H9 (cell line): ENCODE data around the gene MRPS26. TPM values are rescaled to one million over a fixed set of nuclear protein-coding genes. Genes with fewer than 3 reads are reported as not detected.

ENCODE experiments used
- DNase-seq: peaks from one replicate; pipeline ENCODE4 v3.0.0-alpha.2; 2017
- H2AFZ ChIP-seq: one replicate; pipeline ENCODE4 v1.6.1; 2013; ENCODE audit warnings: mild to moderate bottlenecking, low read length, control low read depth, moderate library complexity
- H2AK5ac ChIP-seq: 2 replicates; pipeline ENCODE4 v1.6.1; 2013; ENCODE audit warnings: low read length, control low read depth, mixed read lengths; ENCODE audit not compliant: insufficient read length
- H2BK120ac ChIP-seq: one replicate; pipeline ENCODE4 v1.6.1; 2013; ENCODE audit warnings: low read depth, mild to moderate bottlenecking, low read length, control low read depth, inconsistent platforms; ENCODE audit not compliant: poor library complexity, severe bottlenecking
- H2BK12ac ChIP-seq: 2 replicates; pipeline ENCODE4 v1.6.1; 2013; ENCODE audit warnings: low read length, control low read depth, mixed read lengths, low read depth; ENCODE audit not compliant: insufficient read length
- H2BK15ac ChIP-seq: 2 replicates; pipeline ENCODE4 v1.6.1; 2013; ENCODE audit warnings: low read depth, low read length, control low read depth
- H2BK20ac ChIP-seq: one replicate; pipeline ENCODE4 v1.6.1; 2013; ENCODE audit warnings: low read depth, mild to moderate bottlenecking, low read length, control low read depth, inconsistent platforms; ENCODE audit not compliant: poor library complexity, severe bottlenecking
- H2BK5ac ChIP-seq: 2 replicates; pipeline ENCODE4 v1.6.1; 2013; ENCODE audit warnings: low read length, control low read depth, mixed read lengths; ENCODE audit not compliant: insufficient read length
- H3K14ac ChIP-seq: 2 replicates; pipeline ENCODE4 v1.6.1; 2013; ENCODE audit warnings: low read length, control low read depth; ENCODE audit not compliant: insufficient read depth
- H3K18ac ChIP-seq: 2 replicates; pipeline ENCODE4 v1.6.1; 2013; ENCODE audit warnings: low read depth, mild to moderate bottlenecking, mixed read lengths, low read length, control low read depth; ENCODE audit not compliant: insufficient read length
- H3K23ac ChIP-seq: 2 replicates; pipeline ENCODE4 v1.6.1; 2013; ENCODE audit warnings: low read length, control low read depth, mixed read lengths, low read depth; ENCODE audit not compliant: insufficient read length
- H3K23me2 ChIP-seq: 2 replicates; pipeline ENCODE4 v1.6.1; 2013; ENCODE audit warnings: low read depth, mild to moderate bottlenecking, mixed read lengths, low read length, control low read depth; ENCODE audit not compliant: insufficient read length, poor library complexity, severe bottlenecking
- H3K27ac ChIP-seq: 2 replicates; pipeline ENCODE4 v1.5.1; 2013; ENCODE audit warnings: low read length, control low read depth, mixed read lengths, low read depth; ENCODE audit not compliant: insufficient read length
- H3K27me3 ChIP-seq: 2 replicates; pipeline ENCODE4 v1.6.1; 2013; ENCODE audit warnings: low read length, control low read depth, inconsistent platforms; ENCODE audit not compliant: insufficient read depth
- H3K4ac ChIP-seq: 2 replicates; pipeline ENCODE4 v1.6.1; 2013; ENCODE audit warnings: low read depth, mild to moderate bottlenecking, control low read depth, inconsistent platforms, low read length, moderate library complexity
- H3K4me1 ChIP-seq: 2 replicates; pipeline ENCODE4 v1.6.1; 2013; ENCODE audit warnings: low read length, control low read depth, inconsistent platforms; ENCODE audit not compliant: insufficient read depth
- H3K4me2 ChIP-seq: 2 replicates; pipeline ENCODE4 v1.6.1; 2013; ENCODE audit warnings: low read length, control low read depth, mixed read lengths; ENCODE audit not compliant: insufficient read length, insufficient read depth
- H3K56ac ChIP-seq: 2 replicates; pipeline ENCODE4 v1.6.1; 2013; ENCODE audit warnings: low read depth, mild to moderate bottlenecking, mixed read lengths, low read length, control low read depth; ENCODE audit not compliant: insufficient read length
- H3K79me1 ChIP-seq: 2 replicates; pipeline ENCODE4 v1.6.1; 2013; ENCODE audit warnings: low read depth, mild to moderate bottlenecking, moderate library complexity, low read length, control low read depth, inconsistent platforms; ENCODE audit not compliant: insufficient read depth, poor library complexity, severe bottlenecking
- H3K79me2 ChIP-seq: 2 replicates; pipeline ENCODE4 v1.6.1; 2013; ENCODE audit warnings: low read length, control low read depth, inconsistent platforms; ENCODE audit not compliant: insufficient read depth
- H3K9ac ChIP-seq: 2 replicates; pipeline ENCODE4 v1.6.1; 2013; ENCODE audit warnings: low read length, control low read depth, mixed read lengths; ENCODE audit not compliant: insufficient read length; ENCODE audit errors: extremely low read depth
- H3K9me3 ChIP-seq: one replicate; pipeline ENCODE4 v1.6.1; 2013; ENCODE audit warnings: low read depth, low read length, inconsistent platforms; ENCODE audit not compliant: control insufficient read depth
- H3T11ph ChIP-seq: one replicate; pipeline ENCODE4 v1.6.1; 2013; ENCODE audit warnings: mild to moderate bottlenecking, low read length, control low read depth, inconsistent platforms
- H4K20me1 ChIP-seq: one replicate; pipeline ENCODE4 v1.6.1; 2013; ENCODE audit not compliant: control insufficient read depth, insufficient read length, insufficient read depth
- H4K5ac ChIP-seq: 2 replicates; pipeline ENCODE4 v1.6.1; 2013; ENCODE audit warnings: low read depth, mild to moderate bottlenecking, mixed read lengths, low read length, control low read depth; ENCODE audit not compliant: insufficient read length
- H4K8ac ChIP-seq: replicated peaks from 2 replicates; pipeline ENCODE4 v1.6.1; 2013; ENCODE audit warnings: low read length, control low read depth, mixed read lengths, low read depth; ENCODE audit not compliant: insufficient read length
- H4K91ac ChIP-seq: 2 replicates; pipeline ENCODE4 v1.6.1; 2013; ENCODE audit warnings: low read depth, mild to moderate bottlenecking, moderate library complexity, mixed read lengths, low read length, control low read depth; ENCODE audit not compliant: insufficient read length
- H3K27ac Mint-ChIP-seq, 3 experiments: 2 replicates in 2 of 3; 3 replicates in 1 of 3; pipeline ENCODE4 v1.8.0; 2020 to 2021; ENCODE audit warnings: mixed read lengths in 3 of 3, mild to moderate bottlenecking in 1 of 3, moderate library complexity in 1 of 3
- H3K27me3 Mint-ChIP-seq: 2 replicates; pipeline ENCODE4 v1.8.0; 2021; ENCODE audit warnings: low read depth, mild to moderate bottlenecking, moderate library complexity, mixed read lengths
- H3K36me3 Mint-ChIP-seq, 3 experiments: 2 replicates in 2 of 3; 3 replicates in 1 of 3; pipeline ENCODE4 v1.8.0; 2020 to 2021; ENCODE audit warnings: low read depth in 3 of 3, mixed read lengths in 3 of 3; ENCODE audit not compliant: insufficient read depth in 1 of 3
- H3K4me1 Mint-ChIP-seq, 2 experiments: 2 replicates each; pipeline ENCODE4 v1.8.0; 2020; ENCODE audit warnings: mixed read lengths in 2 of 2
- H3K4me3 Mint-ChIP-seq, 2 experiments: 2 replicates in 1 of 2; 3 replicates in 1 of 2; pipeline ENCODE4 v1.8.0; 2020 to 2021; ENCODE audit warnings: mild to moderate bottlenecking in 2 of 2, mixed read lengths in 2 of 2, moderate library complexity in 1 of 2
- H3K9me3 Mint-ChIP-seq, 2 experiments: 2 replicates in 1 of 2; 3 replicates in 1 of 2; pipeline ENCODE4 v1.8.0; 2020; ENCODE audit warnings: mild to moderate bottlenecking in 2 of 2, mixed read lengths in 2 of 2, moderate library complexity in 1 of 2
- WGBS: extraction: QIAGEN DNeasy Blood & Tissue Kit; methylation state at CpG from one replicate; pipeline ENCODE4 v1.1.7; 2013; ENCODE audit warnings: missing lambda C conversion rate, low lambda C conversion rate, mixed read lengths; ENCODE audit not compliant: insufficient read length; ENCODE audit errors: extremely low coverage; 5-methylcytosine and 5-hydroxymethylcytosine counted together
- total RNA-seq: library from RNA; stranded (reverse); gene quantifications from 2 replicates; pipeline ENCODE4 v1.2.1, GENCODE V29; 2021
- TF ChIP-seq, protein P1 (sequence below): fragments of 200-600 bp; sonication (generic); conservative IDR thresholded peaks from 3 replicates; pipeline ENCODE4 v1.8.0; 2021; ENCODE audit warnings: antibody characterized with exemption, mild to moderate bottlenecking

MRPS26 gene
- total RNA-seq, 1 experiment from 2014 or later = 97.6 TPM

- H2BK20ac ChIP-seq = no peak within 1 kb of the TSS
- peaks cover 13% of the 10 kb centered on the region for H3K23me2 ChIP-seq
- Mint-ChIP-seq H3K4me1 (peaks cover 22 to 24% of the 10 kb centered on the region in 2 experiments), H3K27me3 (no peaks in the 10 kb centered on the region; the same call in 1 of the 2 replicates), H3K9me3 (no peaks in the 10 kb centered on the region), H3K27ac (peak within 1 kb of the TSS in 1 of 3 experiments; percentile 73; a peak in 3 of 7 replicates), H3K4me3 (peak within 1 kb of the TSS in 1 of 2 experiments; percentile 29; a peak in 2 of 5 replicates), H3K36me3 (peaks cover 10 to 43% (median 40%) of the 10 kb centered on the region in 3 experiments)
- H2AK5ac ChIP-seq = no peak within 1 kb of the TSS
- H2BK12ac ChIP-seq = no peak within 1 kb of the TSS
- no peak within 1 kb of the TSS for H3K14ac ChIP-seq
- no peak within 1 kb of the TSS for H3K56ac ChIP-seq
- no peak within 1 kb of the TSS for H4K5ac ChIP-seq
- no peak within 1 kb of the TSS for H3K23ac ChIP-seq
- H4K91ac ChIP-seq = no peak within 1 kb of the TSS
- DNase-seq = no peak
- H3T11ph ChIP-seq = no peak within 1 kb of the TSS
- no peak within 1 kb of the TSS for H3K4me2 ChIP-seq
- no peaks in the 10 kb centered on the region for H4K20me1 ChIP-seq
- no peaks in the 10 kb centered on the region; the same call in 1 of the 2 replicates for H3K79me2 ChIP-seq
- H4K8ac ChIP-seq = no peak within 1 kb of the TSS
- H3K4ac ChIP-seq = no peak within 1 kb of the TSS
- H2BK5ac ChIP-seq = no peak within 1 kb of the TSS
- TF ChIP-seq, protein P1, sequence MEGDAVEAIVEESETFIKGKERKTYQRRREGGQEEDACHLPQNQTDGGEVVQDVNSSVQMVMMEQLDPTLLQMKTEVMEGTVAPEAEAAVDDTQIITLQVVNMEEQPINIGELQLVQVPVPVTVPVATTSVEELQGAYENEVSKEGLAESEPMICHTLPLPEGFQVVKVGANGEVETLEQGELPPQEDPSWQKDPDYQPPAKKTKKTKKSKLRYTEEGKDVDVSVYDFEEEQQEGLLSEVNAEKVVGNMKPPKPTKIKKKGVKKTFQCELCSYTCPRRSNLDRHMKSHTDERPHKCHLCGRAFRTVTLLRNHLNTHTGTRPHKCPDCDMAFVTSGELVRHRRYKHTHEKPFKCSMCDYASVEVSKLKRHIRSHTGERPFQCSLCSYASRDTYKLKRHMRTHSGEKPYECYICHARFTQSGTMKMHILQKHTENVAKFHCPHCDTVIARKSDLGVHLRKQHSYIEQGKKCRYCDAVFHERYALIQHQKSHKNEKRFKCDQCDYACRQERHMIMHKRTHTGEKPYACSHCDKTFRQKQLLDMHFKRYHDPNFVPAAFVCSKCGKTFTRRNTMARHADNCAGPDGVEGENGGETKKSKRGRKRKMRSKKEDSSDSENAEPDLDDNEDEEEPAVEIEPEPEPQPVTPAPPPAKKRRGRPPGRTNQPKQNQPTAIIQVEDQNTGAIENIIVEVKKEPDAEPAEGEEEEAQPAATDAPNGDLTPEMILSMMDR = no peak
- no peaks in the 10 kb centered on the region for H3K79me1 ChIP-seq
- no peak within 1 kb of the TSS for H2BK15ac ChIP-seq
- H3K4me1 ChIP-seq = peaks cover 12% of the 10 kb centered on the region; the same call in 1 of the 2 replicates
- H2AFZ ChIP-seq = no peak within 1 kb of the TSS
- H3K9me3 ChIP-seq = no peaks in the 10 kb centered on the region
- H3K9ac ChIP-seq = no peak within 1 kb of the TSS
- WGBS = no CpG with 5 or more reads among the region's 3 CpGs
- H3K27me3 ChIP-seq = no peaks in the 10 kb centered on the region
- H2BK120ac ChIP-seq = no peak within 1 kb of the TSS
- no peak within 1 kb of the TSS for H3K18ac ChIP-seq
- no peak within 1 kb of the TSS for H3K27ac ChIP-seq
Measured at GRCh38 chr20:3043322-3043721, 2.5 kb upstream of the MRPS26 start, which contains the start of gene GNRH2. Gene GNRH2, plus strand, starts transcription at chr20:3043622. Its CDS starts 793 bp downstream, at chr20:3044415.
